A673 (cell line): ENCODE measurements around the gene UTS2R.

Experiments used
- CTCF ChIP-seq: fragments of 300-800, 200-600 bp; sonication (generic); conservative IDR thresholded peaks from 2 replicates; pipeline ENCODE4 v1.5.1; 2017; ENCODE audit warnings: low read depth, mild to moderate bottlenecking, antibody characterized with exemption, low read length, moderate library complexity, mixed read lengths
- EZH2 ChIP-seq: fragments of 200-600 bp; sonication (generic); IDR thresholded peaks from 2 replicates; pipeline ENCODE4 v1.6.1; 2017; ENCODE audit warnings: borderline replicate concordance, low read depth, mild to moderate bottlenecking, mixed read lengths, antibody characterized with exemption, low read length; ENCODE audit not compliant: poor library complexity, severe bottlenecking

- TF ChIP-seq CTCF (no peak), EZH2 (no peak)
These were observed 32.4 kb downstream of the UTS2R start for GRCh38 chr17:82403662-82404660.
